PC-9 (cell line): ENCODE data around the gene KIAA0232. TPM values are rescaled to one million over a fixed set of nuclear protein-coding genes. Genes with fewer than 3 reads are reported as not detected.

Experiments used
- BruUV-seq: library from RNA; stranded (reverse); fragments of 400-500 nt; replicated peaks from 2 replicates; lab custom pipeline; 2021; lab: Mats Ljungman, UMichigan
- CTCF ChIA-PET: fragments of 300-600 bp; sonication (Branson Sonifier 250); formaldehyde crosslinking; loops from one replicate; lab custom pipeline; 2022; ENCODE audit warnings: antibody characterized with exemption; lab: Charles Lee
- POLR2A ChIA-PET: fragments of 300-600 bp; sonication (Branson Sonifier 250); formaldehyde crosslinking; loops from one replicate; lab custom pipeline; 2022; ENCODE audit warnings: antibody characterized with exemption; ENCODE audit not compliant: unreplicated experiment; lab: Charles Lee
- DNase-seq, 2 experiments: peaks; one replicate each; pipeline versions ENCODE4 v3.0.0 to v3.0.0-alpha.2; 2015 to 2022; ENCODE audit warnings: mixed read lengths in 1 of 2
- H2AFZ ChIP-seq: fragments of 200-600 bp; sonication (generic); 2 replicates; pipeline ENCODE4 v1.8.1; 2017; ENCODE audit warnings: antibody characterized with exemption
- H3F3A ChIP-seq: fragments of 200-600 bp; sonication (generic); 2 replicates; pipeline ENCODE4 v1.8.1; 2017; ENCODE audit warnings: antibody characterized with exemption, mild to moderate bottlenecking, low read depth; ENCODE audit not compliant: insufficient read depth
- H3K27ac ChIP-seq: fragments of 200-600 bp; sonication (generic); 2 replicates; pipeline ENCODE4 v1.6.1; 2016; ENCODE audit warnings: mixed run types
- H3K27me3 ChIP-seq: fragments of 200-600 bp; sonication (generic); 2 replicates; pipeline ENCODE4 v1.6.1; 2016; ENCODE audit warnings: low read depth, mixed run types; ENCODE audit not compliant: insufficient read depth
- H3K36me3 ChIP-seq: fragments of 200-600 bp; sonication (generic); 2 replicates; pipeline ENCODE4 v1.6.1; 2016; ENCODE audit warnings: low read depth, mixed run types
- H3K4me1 ChIP-seq: fragments of 200-600 bp; sonication (generic); replicated peaks from 2 replicates; pipeline ENCODE4 v1.6.1; 2016; ENCODE audit warnings: mixed run types; ENCODE audit not compliant: insufficient read depth
- H3K4me2 ChIP-seq: fragments of 200-600 bp; sonication (generic); 2 replicates; pipeline ENCODE4 v1.6.1; 2017; ENCODE audit warnings: mixed run types
- H3K4me3 ChIP-seq: fragments of 200-600 bp; sonication (generic); 2 replicates; pipeline ENCODE4 v1.6.1; 2016; ENCODE audit warnings: mixed run types
- H3K79me2 ChIP-seq: fragments of 200-600 bp; sonication (generic); 2 replicates; pipeline ENCODE4 v1.6.1; 2017; ENCODE audit warnings: low read depth, mixed run types
- H3K9me2 ChIP-seq: fragments of 200-600 bp; sonication (generic); 2 replicates; pipeline ENCODE4 v1.8.1; 2017; ENCODE audit warnings: mild to moderate bottlenecking; ENCODE audit not compliant: insufficient read depth
- H3K9me3 ChIP-seq: fragments of 200-600 bp; sonication (generic); 2 replicates; pipeline ENCODE4 v1.8.1; 2016; ENCODE audit warnings: low read depth; ENCODE audit not compliant: insufficient read depth
- H4K20me1 ChIP-seq: fragments of 200-600 bp; sonication (generic); 2 replicates; pipeline ENCODE4 v1.8.1; 2017; ENCODE audit not compliant: insufficient read depth
- CTCF ChIP-seq: fragments of 200-600 bp; sonication (generic); conservative IDR thresholded peaks from 2 replicates; pipeline ENCODE4 v1.6.1; 2017; ENCODE audit warnings: mixed run types, antibody characterized with exemption, mild to moderate bottlenecking, moderate library complexity
- EZH2 ChIP-seq: fragments of 200-600 bp; sonication (generic); IDR thresholded peaks from 2 replicates; pipeline ENCODE4 v1.8.0; 2017; ENCODE audit warnings: antibody characterized with exemption, low read depth
- intact Hi-C: fragments of 100-400 bp; cut with micrococcal nuclease; formaldehyde crosslinking; loops from one replicate; pipeline ENCODE4 v1.10.0; 2022; ENCODE audit not compliant: unreplicated experiment
- total RNA-seq: library from RNA; stranded (reverse); gene quantifications from 2 replicates; pipeline ENCODE4 v1.2.3, GENCODE V29; 2021

The KIAA0232 gene
- total RNA-seq, 1 experiment from 2014 or later: 24.7 TPM

GRCh38 chr4:6915041-6916005 lies 132.8 kb downstream of the KIAA0232 start:
- DNase-seq: no peak
- no TSS peak for BruUV-seq
- no peak overlapping the region for H3K4me2 ChIP-seq
- no peaks in the 10 kb centered on the region for H3K36me3 ChIP-seq
- no peaks in the 10 kb centered on the region for H4K20me1 ChIP-seq
- POLR2A ChIA-PET: no interaction called here
- peaks cover 46% of the 10 kb centered on the region for H3K4me1 ChIP-seq
- no peaks in the 10 kb centered on the region for H3K27me3 ChIP-seq
- no peak for TF ChIP-seq EZH2
- TF ChIP-seq CTCF: no peak
- H3K4me3 ChIP-seq: no peak overlapping the region
- peaks cover 33% of the 10 kb centered on the region for H3K79me2 ChIP-seq
- no peaks in the 10 kb centered on the region for H3K9me3 ChIP-seq
- peaks cover 39% of the 10 kb centered on the region; the same call in 1 of the 2 replicates for H3F3A ChIP-seq
- no peak overlapping the region for H2AFZ ChIP-seq
- intact Hi-C loops: loop anchor here (1.0 kb wide), 2 partner anchors 27 to 195 kb away; no protein-coding TSS in a partner anchor
- no peaks in the 10 kb centered on the region for H3K9me2 ChIP-seq
- no peak overlapping the region for H3K27ac ChIP-seq
- CTCF ChIA-PET: interaction anchor here (0.6 kb wide), 1 partner anchor 15 kb away, joined by 5 read pairs; no protein-coding TSS in a partner anchor

- Histone ChIP-seq H3K27ac (peak overlapping the region; percentile 86), H3K9me3 (no peaks in the 10 kb centered on the region), H3K4me1 (peaks cover 39% of the 10 kb centered on the region), H3K79me2 (peaks cover 25% of the 10 kb centered on the region), H3K4me3 (no peak overlapping the region; the same call in 1 of the 2 replicates), H2AFZ (no peak overlapping the region), H3F3A (peaks cover 39% of the 10 kb centered on the region; the same call in 1 of the 2 replicates), H4K20me1 (no peaks in the 10 kb centered on the region), H3K4me2 (peak overlapping the region; percentile 70), H3K27me3 (no peaks in the 10 kb centered on the region), H3K9me2 (no peaks in the 10 kb centered on the region), H3K36me3 (no peaks in the 10 kb centered on the region)
- no TSS peak for BruUV-seq
- DNase-seq: no peak
- ChIA-PET CTCF (interaction anchor here (0.6 kb wide), 1 partner anchor 16 kb away, joined by 5 read pairs; no protein-coding TSS in a partner anchor), POLR2A (no interaction called here)
- TF ChIP-seq EZH2: no peak
- no peak for TF ChIP-seq CTCF
- intact Hi-C loops: loop anchor here (1.0 kb wide), 2 partner anchors 26 to 196 kb away; no protein-coding TSS in a partner anchor
Measured at GRCh38 chr4:6916069-6916586, 133.6 kb downstream of the KIAA0232 start.
